Bronchial epithelial cell (primary cell): ENCODE data around the gene P2RY2. TPM values are rescaled to one million over a fixed set of nuclear protein-coding genes. Genes with fewer than 3 reads are reported as not detected.

Source experiments
- DNase-seq: peaks from one replicate; pipeline ENCODE4 v3.0.0-alpha.2; 2010; ENCODE audit warnings: low read depth
- FAIRE-seq: peaks from 2 replicates; lab custom pipeline; 2011; peaks lifted over from hg19 to GRCh38; lab: Jason Lieb, UNC
- H3K27me3 ChIP-seq: 2 replicates; pipeline ENCODE4 v1.5.1; 2011; ENCODE audit warnings: low read length; ENCODE audit not compliant: control insufficient read depth, insufficient read depth
- H3K36me3 ChIP-seq: 2 replicates; pipeline ENCODE4 v1.5.1; 2011; ENCODE audit warnings: low read length; ENCODE audit not compliant: control insufficient read depth, insufficient read depth
- H3K4me3 ChIP-seq: 2 replicates; pipeline ENCODE4 v1.5.1; 2011; ENCODE audit warnings: mild to moderate bottlenecking, low read depth, low read length, control low read depth
- CTCF ChIP-seq: IDR thresholded peaks from 2 replicates; pipeline ENCODE4 v1.5.1; 2011; ENCODE audit warnings: mild to moderate bottlenecking, moderate library complexity, low read length, control low read depth, inconsistent platforms; ENCODE audit not compliant: insufficient read depth, severe bottlenecking
- total RNA-seq: library from RNA; depleted of rRNA; stranded (reverse); fragments of >200 nt; gene quantifications from 2 replicates; pipeline ENCODE4 v1.2.1, GENCODE V29; 2014

P2RY2 gene
- total RNA-seq, 1 donor from 2014 or later = 9.0 TPM

GRCh38 chr11:73221451-73221850, 3.4 kb downstream of the P2RY2 start:
- TF ChIP-seq CTCF = no peak
- H3K36me3 ChIP-seq = peaks cover 9% of the 10 kb centered on the region
- no peaks in the 10 kb centered on the region for H3K27me3 ChIP-seq
- DNase-seq (no peak), FAIRE-seq (no peak)
- H3K4me3 ChIP-seq = no peak overlapping the region

DNA sequence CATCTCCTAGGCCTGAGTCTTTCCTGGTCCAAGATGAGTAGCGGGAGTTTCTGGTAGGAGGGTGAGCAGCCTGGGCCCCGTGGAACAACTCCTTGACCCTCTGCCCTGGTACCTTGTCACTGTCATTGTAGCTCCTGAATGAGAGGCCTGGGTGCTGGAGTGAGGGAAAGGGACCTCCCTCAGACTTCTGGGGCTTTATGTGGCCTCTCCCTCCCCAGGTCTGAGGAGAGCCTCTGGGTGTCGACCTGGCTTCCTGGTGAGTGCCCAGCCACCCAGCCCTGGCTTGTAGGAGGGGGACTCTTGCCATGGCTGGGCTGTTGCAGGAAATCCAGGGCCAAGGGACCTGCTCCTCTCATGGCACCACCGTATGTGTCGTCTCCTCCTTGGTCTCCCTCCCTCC, 3.9 kb downstream of the P2RY2 start:
- TF ChIP-seq CTCF = no peak
- no peak overlapping the region for H3K4me3 ChIP-seq
- FAIRE-seq (no peak), DNase-seq (no peak)
- peaks cover 9% of the 10 kb centered on the region for H3K36me3 ChIP-seq
- no peaks in the 10 kb centered on the region for H3K27me3 ChIP-seq

DNA sequence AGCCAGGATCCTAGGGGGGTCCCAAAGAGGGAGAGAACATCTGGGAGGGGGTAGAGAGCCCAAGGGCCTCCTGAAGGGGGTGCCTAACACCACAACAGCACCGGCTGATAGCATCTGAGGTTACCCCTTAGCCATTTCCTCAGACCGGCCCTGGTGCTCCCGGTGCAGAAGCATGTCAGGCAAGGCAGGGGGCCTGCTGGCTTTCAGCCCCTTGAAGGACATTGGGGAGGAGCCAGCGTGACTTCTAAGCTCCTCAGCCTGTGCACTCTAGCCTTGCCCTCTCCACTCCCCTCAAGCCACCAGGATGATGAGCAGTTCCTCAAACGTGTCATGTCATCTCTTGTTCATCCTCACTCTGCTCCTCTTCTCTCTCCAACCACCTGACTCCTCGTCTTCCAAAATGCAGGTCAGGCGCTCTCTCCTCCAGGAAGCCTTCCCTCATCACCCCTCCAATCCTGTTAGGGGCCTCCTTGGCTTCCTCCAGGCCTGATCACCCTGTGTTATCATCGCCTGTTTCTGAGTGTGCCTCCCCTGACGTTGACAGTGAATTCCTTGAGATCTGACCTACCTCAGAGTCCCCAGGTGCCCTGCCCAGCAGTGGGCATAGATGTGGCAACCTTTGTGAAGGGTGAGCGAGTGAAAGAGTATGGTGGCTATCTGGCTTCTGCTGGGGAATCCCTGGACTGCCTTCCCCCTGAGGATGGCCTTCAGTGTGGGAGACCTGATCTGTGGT, 6.1 kb downstream of the P2RY2 start:
- no peak overlapping the region for H3K4me3 ChIP-seq
- H3K27me3 ChIP-seq = no peaks in the 10 kb centered on the region
- DNase-seq = no peak
- FAIRE-seq = peak; percentile 23
- peaks cover 14% of the 10 kb centered on the region for H3K36me3 ChIP-seq
- TF ChIP-seq CTCF = no peak

DNA sequence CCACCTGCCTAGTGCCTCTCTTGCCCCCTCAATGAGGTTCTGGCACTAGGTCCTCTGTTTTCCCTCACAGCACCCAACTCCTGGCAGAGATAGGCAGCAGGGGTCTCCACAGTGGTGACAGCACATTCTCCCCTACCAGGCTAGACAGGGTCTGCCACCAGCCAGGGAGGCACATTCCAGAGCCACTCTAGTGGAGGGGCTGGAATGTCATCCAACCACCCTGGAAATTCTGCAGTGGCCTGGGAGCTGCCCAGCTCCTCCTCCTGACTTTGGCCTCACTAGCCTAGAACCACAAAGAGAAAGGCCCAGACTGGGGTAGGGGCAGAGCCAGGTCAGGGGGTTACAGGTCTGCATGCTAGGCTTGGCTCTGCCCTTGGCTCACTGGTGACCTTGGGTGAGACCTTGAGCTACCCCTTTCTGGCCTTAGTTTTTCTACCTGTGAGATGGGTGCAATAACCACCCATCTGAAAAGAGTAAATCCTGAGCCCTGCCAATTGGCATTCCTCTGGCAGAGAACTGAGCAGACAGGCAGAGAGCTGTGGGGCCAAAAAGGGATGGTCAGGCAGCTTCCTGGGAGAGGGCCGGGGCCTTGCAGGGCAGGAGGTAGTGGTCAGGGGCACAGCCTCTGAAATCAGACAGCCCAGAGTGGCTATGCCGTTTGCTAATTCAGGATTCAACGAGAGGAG, 7.1 kb downstream of the P2RY2 start:
- DNase-seq (no peak), FAIRE-seq (no peak)
- Histone ChIP-seq H3K27me3 (no peaks in the 10 kb centered on the region), H3K36me3 (peaks cover 20% of the 10 kb centered on the region), H3K4me3 (no peak overlapping the region)
- TF ChIP-seq CTCF = no peak

- H3K27me3 ChIP-seq = no peaks in the 10 kb centered on the region
- FAIRE-seq (no peak), DNase-seq (no peak)
- no peak overlapping the region for H3K4me3 ChIP-seq
- peaks cover 26% of the 10 kb centered on the region for H3K36me3 ChIP-seq
- no peak for TF ChIP-seq CTCF
Measured at GRCh38 chr11:73225851-73226250, 7.8 kb downstream of the P2RY2 start.
